ENCODE measurements around the gene BIN1. TPM values are rescaled to one million over a fixed set of nuclear protein-coding genes. Genes with fewer than 3 reads are reported as not detected.

The BIN1 gene
- total RNA-seq, 1 experiment from 2014 or later = 58.6 TPM

GRCh38 chr2:127014630-127015029 lies 92.3 kb downstream of the BIN1 start:
- DNase-seq (ENCODE audit: low read depth, low spot score) = peak; percentile 73
- peak; percentile 67; the same call in 1 of the 2 replicates for ATAC-seq
- no peaks in the 10 kb centered on the region for H3K36me3 ChIP-seq (ENCODE audit: control insufficient read depth, insufficient read depth, low read length)
- POLR2A ChIA-PET = no interaction called here
- H3K4me3 ChIP-seq (ENCODE audit: low read depth in 2 of 2, low read length in 2 of 2) = no peak overlapping the region
- no peak overlapping the region for H3K27ac ChIP-seq (ENCODE audit: low read length)
- H3K27me3 ChIP-seq (ENCODE audit: control insufficient read depth, insufficient read depth, low read length) = peaks cover 9% of the 10 kb centered on the region; the same call in 1 of the 2 replicates
- no TSS peak for BruUV-seq (replicated peaks)
- CTCF ChIA-PET = no interaction called here
- intact Hi-C loops (cut with micrococcal nuclease; ENCODE audit: unreplicated experiment) (no loop called here), in situ Hi-C loops (cut with HindIII; ENCODE audit: low pct_unique_long_range_greater_than_20kb, low sequenced_read_pairs) (no loop called here)
- no peaks in the 10 kb centered on the region for H3K4me1 ChIP-seq (ENCODE audit: control insufficient read depth, insufficient read depth, low read length)
- TF ChIP-seq TCF7L2 (IDR thresholded peaks at IDR 0.05; ENCODE audit: low read depth, low read length) (no peak), POLR2AphosphoS5 (IDR thresholded peaks at IDR 0.05; ENCODE audit: low read depth, low read length) (no peak), CTCF (IDR thresholded peaks at IDR 0.05) (no peak), REST (IDR thresholded peaks at IDR 0.05; ENCODE audit: insufficient read depth in 1 of 2, low read depth in 2 of 2, low read length in 1 of 2) (no peak), SIN3A (IDR thresholded peaks at IDR 0.05; ENCODE audit: borderline replicate concordance, insufficient read depth, low read depth, low read length) (no peak)
- H3K9me3 ChIP-seq (ENCODE audit: control insufficient read depth, insufficient read depth, low read depth, low read length) = no peaks in the 10 kb centered on the region

GRCh38 chr2:127014224-127014623 lies 92.7 kb downstream of the BIN1 start:
- Histone ChIP-seq H3K9me3 (ENCODE audit: control insufficient read depth, insufficient read depth, low read depth, low read length) (no peaks in the 10 kb centered on the region), H3K4me3 (ENCODE audit: low read depth in 2 of 2, low read length in 2 of 2) (no peak overlapping the region), H3K36me3 (ENCODE audit: control insufficient read depth, insufficient read depth, low read length) (no peaks in the 10 kb centered on the region), H3K4me1 (ENCODE audit: control insufficient read depth, insufficient read depth, low read length) (no peaks in the 10 kb centered on the region), H3K27me3 (ENCODE audit: control insufficient read depth, insufficient read depth, low read length) (peaks cover 9% of the 10 kb centered on the region; the same call in 1 of the 2 replicates), H3K27ac (ENCODE audit: low read length) (no peak overlapping the region)
- CTCF ChIA-PET = no interaction called here
- in situ Hi-C loops (cut with HindIII; ENCODE audit: low pct_unique_long_range_greater_than_20kb, low sequenced_read_pairs) (no loop called here), intact Hi-C loops (cut with micrococcal nuclease; ENCODE audit: unreplicated experiment) (no loop called here)
- BruUV-seq (replicated peaks) = no TSS peak
- POLR2A ChIA-PET = no interaction called here
- no peak for DNase-seq (ENCODE audit: low read depth, low spot score)
- no peak for TF ChIP-seq POLR2AphosphoS5 (IDR thresholded peaks at IDR 0.05; ENCODE audit: low read depth, low read length)
- no peak for ATAC-seq

GRCh38 chr2:127012868-127013267 lies 94.1 kb downstream of the BIN1 start:
- DNase-seq (ENCODE audit: low read depth, low spot score) (no peak), ATAC-seq (no peak)
- POLR2A ChIA-PET = no interaction called here
- Histone ChIP-seq H3K27me3 (ENCODE audit: control insufficient read depth, insufficient read depth, low read length) (peaks cover 6% of the 10 kb centered on the region; the same call in 1 of the 2 replicates), H3K9me3 (ENCODE audit: control insufficient read depth, insufficient read depth, low read depth, low read length) (no peaks in the 10 kb centered on the region), H3K4me3 (ENCODE audit: low read depth in 2 of 2, low read length in 2 of 2) (no peak overlapping the region), H3K36me3 (ENCODE audit: control insufficient read depth, insufficient read depth, low read length) (no peaks in the 10 kb centered on the region), H3K27ac (ENCODE audit: low read length) (no peak overlapping the region), H3K4me1 (ENCODE audit: control insufficient read depth, insufficient read depth, low read length) (no peaks in the 10 kb centered on the region)
- no peak for TF ChIP-seq POLR2AphosphoS5 (IDR thresholded peaks at IDR 0.05; ENCODE audit: low read depth, low read length)
- TF ChIP-seq SIN3A (IDR thresholded peaks at IDR 0.05; ENCODE audit: borderline replicate concordance, insufficient read depth, low read depth, low read length) = no peak
- no peak for TF ChIP-seq REST (IDR thresholded peaks at IDR 0.05; ENCODE audit: insufficient read depth in 1 of 2, low read depth in 2 of 2, low read length in 1 of 2)
- no peak for TF ChIP-seq TCF7L2 (IDR thresholded peaks at IDR 0.05; ENCODE audit: low read depth, low read length)
- TF ChIP-seq CTCF (IDR thresholded peaks at IDR 0.05) = no peak
- intact Hi-C loops (cut with micrococcal nuclease; ENCODE audit: unreplicated experiment) = no loop called here
- no TSS peak for BruUV-seq (replicated peaks)
- in situ Hi-C loops (cut with HindIII; ENCODE audit: low pct_unique_long_range_greater_than_20kb, low sequenced_read_pairs) = no loop called here
- CTCF ChIA-PET = no interaction called here

Measured in Panc1 (cell line).